HFF-Myc (cell line): ENCODE results near the gene RRP1.
A peak's percentile ranks its signal among the peaks of the same experiment; 100 is the strongest.

ENCODE experiments used
- DNase-seq: peaks from one replicate; pipeline ENCODE4 v3.0.0-alpha.2; 2011; ENCODE audit warnings: low read depth; ENCODE audit errors: extremely low read depth
- H3K4me3 ChIP-seq: replicated peaks from 2 replicates; pipeline ENCODE4 v1.5.1; 2011; ENCODE audit warnings: low read depth, mild to moderate bottlenecking, control low read depth, low read length
- TF ChIP-seq, protein P1 (sequence below): IDR thresholded peaks from 2 replicates; pipeline ENCODE4 v1.5.1; 2012; ENCODE audit warnings: mild to moderate bottlenecking, low read depth, low read length, control low read depth; ENCODE audit errors: missing control alignments

The RRP1 gene

DNA sequence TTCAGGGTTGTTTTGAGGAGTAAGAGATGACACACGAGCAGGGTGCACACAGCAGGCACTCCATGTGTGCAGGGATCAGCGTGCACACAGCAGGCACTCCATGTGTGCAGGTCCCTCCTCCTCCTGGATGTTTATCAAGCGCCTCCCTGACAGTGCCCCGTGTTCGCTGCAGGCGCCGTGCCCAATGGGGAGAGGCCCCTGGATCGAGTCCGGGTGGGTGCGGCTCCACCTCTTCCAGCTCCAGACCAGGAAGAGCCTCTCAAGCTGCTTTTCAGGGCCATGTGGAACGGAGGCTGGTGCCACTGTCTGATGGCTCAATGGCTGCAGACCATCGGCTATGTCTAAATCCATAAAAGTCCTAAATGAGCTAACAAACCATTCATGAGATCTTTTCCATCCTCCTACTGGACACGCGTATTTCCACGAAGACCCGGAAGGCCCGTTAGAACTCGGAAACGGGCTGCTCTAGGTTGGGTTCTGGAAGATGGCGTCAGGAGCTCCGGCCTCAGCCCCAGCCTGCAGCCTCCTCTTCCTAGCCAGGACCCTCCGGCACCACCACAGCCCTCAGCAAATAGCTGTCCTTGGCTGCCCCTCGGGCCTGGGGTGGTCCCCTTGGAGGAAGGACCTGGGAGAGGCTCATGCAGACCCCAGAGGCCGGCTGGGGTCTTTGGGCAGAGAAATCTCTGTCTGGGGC is 36.0 kb downstream of the RRP1 start:
- no peak overlapping the region for H3K4me3 ChIP-seq
- TF ChIP-seq, protein P1, sequence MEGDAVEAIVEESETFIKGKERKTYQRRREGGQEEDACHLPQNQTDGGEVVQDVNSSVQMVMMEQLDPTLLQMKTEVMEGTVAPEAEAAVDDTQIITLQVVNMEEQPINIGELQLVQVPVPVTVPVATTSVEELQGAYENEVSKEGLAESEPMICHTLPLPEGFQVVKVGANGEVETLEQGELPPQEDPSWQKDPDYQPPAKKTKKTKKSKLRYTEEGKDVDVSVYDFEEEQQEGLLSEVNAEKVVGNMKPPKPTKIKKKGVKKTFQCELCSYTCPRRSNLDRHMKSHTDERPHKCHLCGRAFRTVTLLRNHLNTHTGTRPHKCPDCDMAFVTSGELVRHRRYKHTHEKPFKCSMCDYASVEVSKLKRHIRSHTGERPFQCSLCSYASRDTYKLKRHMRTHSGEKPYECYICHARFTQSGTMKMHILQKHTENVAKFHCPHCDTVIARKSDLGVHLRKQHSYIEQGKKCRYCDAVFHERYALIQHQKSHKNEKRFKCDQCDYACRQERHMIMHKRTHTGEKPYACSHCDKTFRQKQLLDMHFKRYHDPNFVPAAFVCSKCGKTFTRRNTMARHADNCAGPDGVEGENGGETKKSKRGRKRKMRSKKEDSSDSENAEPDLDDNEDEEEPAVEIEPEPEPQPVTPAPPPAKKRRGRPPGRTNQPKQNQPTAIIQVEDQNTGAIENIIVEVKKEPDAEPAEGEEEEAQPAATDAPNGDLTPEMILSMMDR = no peak
- no peak for DNase-seq

DNA sequence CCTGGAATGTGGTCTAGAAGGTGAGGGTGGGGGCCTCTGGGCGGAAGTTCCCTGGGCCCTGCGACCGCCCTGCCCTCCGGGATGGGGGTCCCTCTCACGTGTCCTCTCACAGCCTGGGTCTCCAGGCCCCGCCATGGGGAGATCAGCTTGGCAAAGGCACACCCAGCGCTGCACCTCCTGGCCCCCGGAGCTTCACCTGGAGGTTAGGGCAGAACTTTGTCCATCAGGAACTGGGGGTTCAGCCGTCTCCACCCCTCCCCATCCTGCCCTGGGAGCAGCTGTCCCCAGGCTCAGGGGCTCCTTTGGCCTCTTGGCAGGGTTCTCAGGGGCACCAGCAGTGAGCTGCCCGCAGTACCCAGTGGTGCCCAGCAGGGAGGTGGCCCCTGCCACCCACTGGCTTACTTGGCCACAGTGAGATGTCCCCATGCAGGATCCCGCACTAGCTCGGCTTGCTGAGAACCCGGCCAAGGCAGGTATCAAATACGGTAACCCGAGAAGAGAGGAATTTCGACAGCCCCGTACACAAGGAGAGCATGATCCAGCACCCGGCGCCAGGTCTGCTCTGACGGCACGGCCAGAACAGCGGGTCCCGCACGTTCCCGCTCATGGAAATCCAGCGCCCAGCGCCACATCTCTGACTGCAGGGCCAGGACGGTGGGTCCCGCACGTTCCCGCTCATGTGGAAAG is 36.7 kb downstream of the RRP1 start:
- TF ChIP-seq, protein P1 = no peak
- H3K4me3 ChIP-seq = no peak overlapping the region
- DNase-seq = no peak

DNA sequence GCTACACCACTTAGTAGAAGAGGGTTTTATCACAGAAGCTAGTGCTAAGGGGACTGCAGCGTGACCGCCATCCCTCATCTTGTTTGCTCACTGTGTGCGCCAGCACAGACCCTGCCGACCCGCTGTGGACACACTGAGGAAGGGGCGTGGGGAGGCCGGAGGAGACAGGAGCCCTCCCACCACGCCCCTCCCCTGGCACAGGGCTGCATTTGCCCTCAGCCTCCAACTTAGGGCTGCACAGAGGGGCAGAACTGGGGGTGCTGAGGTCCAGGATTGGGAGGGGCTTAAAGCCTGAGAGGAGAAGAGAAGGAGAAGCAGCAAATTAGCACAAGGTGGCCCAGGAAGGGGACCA is 37.2 kb downstream of the RRP1 start:
- no peak for DNase-seq
- TF ChIP-seq, protein P1 = no peak
- H3K4me3 ChIP-seq = no peak overlapping the region

DNA sequence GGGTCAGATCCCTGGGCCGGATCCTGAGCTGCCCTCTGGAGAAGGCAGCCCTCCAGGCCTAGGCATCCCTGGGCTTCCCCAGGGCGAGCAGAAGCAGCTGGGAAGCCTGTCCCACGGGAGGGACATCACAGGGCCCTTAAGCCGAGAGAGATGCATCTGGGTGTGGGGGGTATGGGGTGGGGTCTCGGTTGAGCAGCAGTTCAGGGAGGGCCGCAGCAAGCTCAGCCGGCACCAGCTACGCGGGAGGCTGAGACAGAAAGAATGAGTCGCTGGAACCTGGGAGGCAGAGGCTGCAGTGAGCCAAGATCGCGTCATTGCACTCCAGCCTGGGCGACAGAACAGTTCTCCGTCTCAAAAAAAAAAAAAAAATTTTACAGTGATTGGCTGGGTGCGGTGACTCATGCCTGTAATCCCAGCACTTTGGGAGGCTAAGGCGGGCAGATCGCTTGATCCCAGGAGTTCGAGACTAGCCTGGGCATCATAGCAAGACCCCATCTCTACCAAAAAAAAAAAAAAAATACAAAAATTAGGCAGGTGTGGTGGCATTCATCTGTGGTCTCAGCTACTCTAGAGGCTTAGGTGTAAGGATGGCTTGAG is 37.7 kb downstream of the RRP1 start:
- H3K4me3 ChIP-seq = no peak overlapping the region
- peak; percentile 17 for DNase-seq
- TF ChIP-seq, protein P1 = no peak

DNA sequence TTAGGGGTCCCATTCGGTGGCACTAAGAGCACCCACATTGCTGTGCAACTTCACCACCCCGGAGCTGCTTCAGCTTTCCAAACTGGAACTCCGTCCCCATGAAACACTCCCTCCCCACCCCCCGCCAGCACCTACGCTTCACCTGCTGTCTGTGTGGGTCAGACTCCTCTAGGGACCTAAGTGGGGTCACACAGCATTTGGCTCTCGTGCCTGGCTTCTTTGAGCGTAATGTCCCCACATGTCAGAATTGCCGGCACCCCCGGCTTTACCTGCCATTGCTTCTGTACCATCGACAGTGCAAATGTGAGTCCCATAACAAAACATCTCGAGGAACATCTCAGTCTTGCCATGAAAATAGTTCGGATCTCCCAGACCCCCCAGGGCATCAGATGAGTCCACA is 39.8 kb downstream of the RRP1 start:
- TF ChIP-seq, protein P1 = no peak
- no peak for DNase-seq
- H3K4me3 ChIP-seq = no peak overlapping the region

DNA sequence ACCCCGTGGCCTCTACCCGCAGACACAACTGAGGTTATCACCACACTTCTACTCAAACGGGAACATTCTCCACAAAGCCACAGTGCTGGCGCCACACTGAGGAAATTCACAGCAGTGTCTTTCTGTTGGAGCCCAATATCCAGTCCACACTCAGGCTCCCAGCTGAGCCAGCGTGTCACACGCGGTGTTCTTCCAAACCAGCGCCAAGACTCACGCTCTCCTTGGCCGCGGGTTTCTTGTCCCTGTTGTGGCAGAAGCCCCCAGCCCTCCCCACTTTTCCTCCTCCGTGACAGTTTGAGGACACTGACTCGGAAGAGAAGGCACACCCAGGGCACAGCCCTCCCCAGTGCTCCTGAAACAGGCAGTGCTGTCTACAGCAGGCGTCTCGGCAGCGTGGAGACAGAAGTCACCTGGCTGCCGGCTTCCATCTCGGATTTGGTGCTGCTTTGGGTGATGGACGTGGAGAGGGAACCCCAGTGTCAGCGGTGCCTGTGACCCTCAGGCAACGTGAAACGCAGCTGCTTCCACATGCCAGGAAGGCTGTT is 40.3 kb downstream of the RRP1 start:
- H3K4me3 ChIP-seq = no peak overlapping the region
- DNase-seq = no peak
- TF ChIP-seq, protein P1 = no peak
